Gastroesophageal sphincter (tissue), 4 donors: Measurements from ENCODE around the gene C14orf119. TPM values are rescaled to one million over a fixed set of nuclear protein-coding genes. Genes with fewer than 3 reads are reported as not detected.
A peak's percentile ranks its signal among the peaks of the same experiment; 100 is the strongest.

Source experiments
- ATAC-seq: fragments of 150-250 bp; one replicate; pipeline ENCODE4 v1.9.1; 2016; ENCODE audit warnings: mild to moderate bottlenecking, moderate library complexity
- H3K27ac ChIP-seq, 4 donors: fragments of 200-600 bp; sonication (generic) in 3 of 4; 1 replicate in 3 of 4; 2 replicates in 1 of 4; pipeline ENCODE4 v1.5.1; 2016 to 2019
- H3K27me3 ChIP-seq: fragments of 200-600 bp; sonication (generic); one replicate; pipeline ENCODE4 v1.5.1; 2019
- H3K36me3 ChIP-seq, 2 donors: fragments of 200-600 bp; sonication (generic); one replicate each; pipeline ENCODE4 v1.5.1; 2019; ENCODE audit warnings: control low read depth in 1 of 2
- H3K4me1 ChIP-seq, 3 donors: fragments of 200-600 bp; sonication (generic); 1 replicate in 2 of 3; 2 replicates in 1 of 3; pipeline ENCODE4 v1.5.1; 2016 to 2019; ENCODE audit warnings: control low read depth in 2 of 3
- H3K4me3 ChIP-seq, 2 donors: fragments of 200-600 bp; sonication (generic); one replicate each; pipeline ENCODE4 v1.5.1; 2019; ENCODE audit warnings: mild to moderate bottlenecking in 1 of 2, moderate library complexity in 1 of 2
- H3K9me3 ChIP-seq, 3 donors: fragments of 200-600 bp; sonication (generic); one replicate each; pipeline ENCODE4 v1.5.1; 2017 to 2019; ENCODE audit warnings: control low read depth in 2 of 3
- CTCF ChIP-seq, 4 experiments: fragments of 200-600 bp in 2 of 4; fragments of 450-650 bp in 2 of 4; sonication (generic) in 1 of 4; IDR thresholded peaks; one replicate each; pipeline ENCODE4 v1.5.1; 2017 to 2019; ENCODE audit warnings: antibody characterized with exemption in 4 of 4, mild to moderate bottlenecking in 2 of 4, moderate library complexity in 2 of 4
- EP300 ChIP-seq: sonication (generic); formaldehyde crosslinking; IDR thresholded peaks from one replicate; pipeline ENCODE4 v1.6.1; 2017; ENCODE audit warnings: antibody characterized with exemption, mild to moderate bottlenecking
- POLR2A ChIP-seq, 2 donors: fragments of 450-650 bp; IDR thresholded peaks; one replicate each; pipeline ENCODE4 v1.6.1; 2017; ENCODE audit warnings: antibody characterized with exemption in 2 of 2, mild to moderate bottlenecking in 2 of 2, moderate library complexity in 1 of 2
- POLR2AphosphoS5 ChIP-seq: sonication (generic); formaldehyde crosslinking; IDR thresholded peaks from one replicate; pipeline ENCODE4 v1.6.1; 2017; ENCODE audit warnings: antibody characterized with exemption
- WGBS, 2 donors: methylation state at CpG; one replicate each; pipeline ENCODE4 v1.1.5; 2018; ENCODE audit warnings: low coverage in 1 of 2; 5-methylcytosine and 5-hydroxymethylcytosine counted together
- total RNA-seq, 4 donors: library from RNA; depleted of rRNA; stranded (reverse); fragments of >200 nt; gene quantifications; one replicate each; pipeline ENCODE4 v1.1.0, GENCODE V29; 2016

C14orf119 gene
- total RNA-seq, result 10 to 100 TPM; 31.3 to 38.2 (median 33.4) TPM

- WGBS, 2 donors, result 0% methylated on average over 7 to 37 of the region's 46 CpGs
- Histone ChIP-seq H3K4me3 (peak within 1 kb of the TSS; percentile 76 to 85), H3K36me3 (peaks cover 0 to 46% of the 10 kb centered on the region in 2 donors), H3K27ac (peak within 1 kb of the TSS; percentile 92 to 99 (median 96)), H3K27me3 (no peaks in the 10 kb centered on the region), H3K9me3 (no peaks in the 10 kb centered on the region), H3K4me1 (peaks cover 0 to 50% (median 14%) of the 10 kb centered on the region in 3 donors)
- peak; percentile 96 for ATAC-seq
- TF ChIP-seq POLR2AphosphoS5 (peak; percentile 83), CTCF (IDR thresholded peaks at IDR 0.05) (peak in 1 of 4 experiments; percentile 7), EP300 (no peak), POLR2A (IDR thresholded peaks at IDR 0.05) (peak; percentile 71 to 76)
These were observed at the start of gene C14orf119 for GRCh38 chr14:23095196-23096108. TSS of gene C14orf119 (plus strand) at chr14:23095505. CDS start at chr14:23097659, 2,154 bp downstream.

- no peaks in the 10 kb centered on the region for H3K36me3 ChIP-seq
- 20 to 93% methylated on average over 1 to 3 of the region's 6 CpGs for WGBS, 2 donors
- no peak for ATAC-seq
- peak overlapping the region in 2 of 4 donors; percentile 2 to 40 for H3K27ac ChIP-seq
- TF ChIP-seq EP300 (no peak), POLR2AphosphoS5 (no peak), CTCF (IDR thresholded peaks at IDR 0.05) (no peak), POLR2A (IDR thresholded peaks at IDR 0.05) (no peak)
- peaks cover 13% of the 10 kb centered on the region for H3K27me3 ChIP-seq
- peaks cover 0 to 6% (median 0%) of the 10 kb centered on the region in 3 donors for H3K4me1 ChIP-seq
- no peak overlapping the region for H3K4me3 ChIP-seq
- H3K9me3 ChIP-seq, result no peaks in the 10 kb centered on the region
These were observed 48.2 kb upstream of the C14orf119 start for GRCh38 chr14:23047034-23047634.

- Histone ChIP-seq H3K36me3 (no peaks in the 10 kb centered on the region), H3K27me3 (peaks cover 13% of the 10 kb centered on the region), H3K4me1 (peaks cover 0 to 6% (median 0%) of the 10 kb centered on the region in 3 donors), H3K9me3 (no peaks in the 10 kb centered on the region), H3K27ac (peak overlapping the region in 2 of 4 donors; percentile 2 to 40), H3K4me3 (no peak overlapping the region)
- TF ChIP-seq CTCF (IDR thresholded peaks at IDR 0.05) (no peak), POLR2A (IDR thresholded peaks at IDR 0.05) (no peak), POLR2AphosphoS5 (no peak)
- no peak for ATAC-seq
- 45 to 78% methylated on average over 8 to 13 of the region's 85 CpGs for WGBS, 2 donors
These were observed 47.3 kb upstream of the C14orf119 start for GRCh38 chr14:23047751-23048693.

- Histone ChIP-seq H3K4me1 (peaks cover 0 to 6% (median 0%) of the 10 kb centered on the region in 3 donors), H3K9me3 (no peaks in the 10 kb centered on the region), H3K27ac (no peak overlapping the region), H3K36me3 (no peaks in the 10 kb centered on the region), H3K4me3 (no peak overlapping the region), H3K27me3 (peaks cover 13% of the 10 kb centered on the region)
- no peak for ATAC-seq
- WGBS, 2 donors, result no CpG with 5 or more reads among the region's 9 CpGs
- TF ChIP-seq POLR2AphosphoS5 (no peak), POLR2A (IDR thresholded peaks at IDR 0.05) (no peak), CTCF (IDR thresholded peaks at IDR 0.05) (no peak), EP300 (no peak)
These were observed 46.3 kb upstream of the C14orf119 start for GRCh38 chr14:23049011-23049410.
